Activated T-cell treated with anti-CD3 and anti-CD28 coated beads, Interleukin-2, amount 50 U/mL, for 72 hours (primary cell): ENCODE measurements around the gene PTTG1IP. TPM values are rescaled to one million over a fixed set of nuclear protein-coding genes. Genes with fewer than 3 reads are reported as not detected.
A peak's percentile ranks its signal among the peaks of the same experiment; 100 is the strongest.
"Not testable (repeated sequence)": the region's sequence is repeated elsewhere in the genome, so short reads cannot be mapped to it uniquely, and the experiment has no call there.

Experiments used
- ATAC-seq, 2 donors: fragments of 150-1000 bp; cut with Tn5 transposase; replicated peaks in 1 of 2; 2 replicates each; pipeline ENCODE4 v1.10.0; 2021; ENCODE audit warnings: moderate library complexity in 2 of 2, mild to moderate bottlenecking in 1 of 2
- DNase-seq, 2 donors: peaks; one replicate each; pipeline ENCODE4 v3.0.0; 2021 to 2022; ENCODE audit warnings: mixed read lengths in 1 of 2
- H3K27ac Mint-ChIP-seq: one replicate; pipeline ENCODE4 v1.8.0; 2022; ENCODE audit warnings: mild to moderate bottlenecking, moderate library complexity, mixed read lengths
- H3K27me3 Mint-ChIP-seq: one replicate; pipeline ENCODE4 v1.8.0; 2022; ENCODE audit warnings: low read depth, mixed read lengths
- H3K36me3 Mint-ChIP-seq, 2 donors: one replicate each; pipeline ENCODE4 v1.8.0; 2022; ENCODE audit warnings: mixed read lengths in 2 of 2, mild to moderate bottlenecking in 1 of 2; ENCODE audit not compliant: insufficient read depth in 2 of 2
- H3K4me1 Mint-ChIP-seq: one replicate; pipeline ENCODE4 v1.8.0; 2022; ENCODE audit warnings: low read depth, mixed read lengths
- H3K4me3 Mint-ChIP-seq, 2 donors: one replicate each; pipeline ENCODE4 v1.8.0; 2022; ENCODE audit warnings: mild to moderate bottlenecking in 2 of 2, mixed read lengths in 2 of 2, moderate library complexity in 2 of 2
- H3K9me3 Mint-ChIP-seq, 2 donors: one replicate each; pipeline ENCODE4 v1.8.0; 2022; ENCODE audit warnings: mixed read lengths in 2 of 2
- total RNA-seq, 2 donors: library from RNA; stranded (reverse); gene quantifications; one replicate each; pipeline ENCODE4 v1.2.3, GENCODE V29; 2022

PTTG1IP gene
- total RNA-seq, 2 donors from 2014 or later = 63.9 to 70.5 TPM

DNA sequence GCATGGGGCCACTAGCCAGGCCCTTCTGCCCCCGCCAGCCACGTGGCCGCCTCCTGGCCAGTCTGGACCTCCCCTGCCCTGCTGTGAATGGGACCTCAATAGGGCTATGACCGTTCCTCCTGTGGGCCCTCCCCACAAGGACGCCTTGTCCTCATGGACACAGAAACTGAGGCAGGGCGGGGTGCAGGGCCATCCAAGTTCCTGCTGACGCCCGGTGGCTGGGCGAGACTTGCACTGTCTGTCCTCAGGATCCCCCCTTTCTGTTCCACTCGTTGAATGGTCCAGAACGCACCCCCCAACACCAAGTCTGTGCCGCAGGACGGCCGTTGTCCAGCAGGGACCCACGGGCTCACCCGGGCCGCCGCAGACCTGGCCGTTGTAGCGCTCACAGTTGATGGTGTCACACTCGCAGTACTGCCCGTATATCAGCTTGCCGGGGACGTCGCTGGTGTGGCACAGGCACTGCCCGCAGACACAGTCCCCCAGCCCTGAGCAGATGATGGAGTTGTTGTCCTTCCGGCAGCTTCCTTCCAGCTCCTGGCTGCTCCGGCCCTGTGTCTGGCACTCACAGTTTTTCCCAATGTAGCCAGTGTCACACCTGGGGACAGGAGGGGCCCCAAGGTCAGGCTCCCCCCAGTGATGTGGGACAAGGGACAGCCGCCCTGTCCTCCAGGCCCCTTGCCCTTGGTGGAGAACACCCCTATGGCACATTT, 16.3 kb upstream of the PTTG1IP start:
- DNase-seq = no peak
- H3K4me1 Mint-ChIP-seq = peaks cover 15% of the 10 kb centered on the region
- H3K36me3 Mint-ChIP-seq = peaks cover 0 to 7% of the 10 kb centered on the region in 2 donors
- no peak overlapping the region for H3K4me3 Mint-ChIP-seq
- H3K27me3 Mint-ChIP-seq = no peaks in the 10 kb centered on the region
- H3K27ac Mint-ChIP-seq = no peak overlapping the region
- H3K9me3 Mint-ChIP-seq = no peaks in the 10 kb centered on the region
- ATAC-seq = no peak

DNA sequence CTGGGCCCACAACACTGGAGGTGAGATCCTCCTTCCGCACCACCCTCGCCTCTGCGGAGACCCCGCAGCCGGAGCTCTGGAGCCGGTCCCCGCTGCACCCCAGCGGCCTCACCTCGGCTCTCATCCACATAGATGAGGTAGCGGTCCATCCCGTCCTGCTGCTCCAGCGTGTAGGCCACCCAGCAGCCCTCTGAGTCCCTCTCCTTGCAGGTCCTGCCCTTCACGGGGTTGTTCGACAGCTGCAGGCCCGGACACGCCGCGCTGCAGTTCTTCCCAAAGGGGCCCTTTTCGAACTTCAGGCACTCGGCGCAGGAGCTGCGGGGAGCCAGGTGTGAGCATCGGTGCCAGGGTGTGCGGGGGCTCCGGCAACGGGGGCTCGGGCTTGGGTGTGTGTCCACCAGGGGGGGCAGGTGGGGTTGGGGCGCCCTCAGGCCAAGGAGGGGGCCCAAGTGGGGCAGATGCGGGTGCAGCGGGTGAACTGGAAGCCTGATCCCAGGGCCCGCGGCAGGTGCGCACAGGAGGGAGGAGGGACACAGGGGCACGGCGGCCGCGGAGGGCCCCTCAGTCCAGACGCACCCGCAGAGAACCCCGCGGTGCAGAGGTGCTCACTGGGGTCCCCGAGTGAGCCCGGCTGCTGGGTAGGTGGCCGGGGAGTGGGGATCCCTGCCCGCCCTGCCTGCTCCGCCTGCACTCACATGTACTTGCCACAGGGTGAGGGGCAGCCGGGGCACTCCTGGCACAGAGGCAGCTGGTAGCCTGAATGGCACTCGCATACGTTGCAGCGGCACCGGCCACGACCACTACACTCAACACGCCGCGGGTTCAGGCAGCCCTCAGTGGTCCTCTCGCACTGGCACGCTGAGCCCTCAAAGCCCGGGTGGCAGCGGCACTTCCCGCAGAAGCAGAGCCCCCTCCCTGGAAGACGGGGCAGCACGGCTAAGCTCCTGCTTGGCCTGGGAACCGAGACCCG, 15.4 kb upstream of the PTTG1IP start:
- peaks cover 0 to 7% of the 10 kb centered on the region in 2 donors for H3K36me3 Mint-ChIP-seq
- DNase-seq = no peak
- H3K27me3 Mint-ChIP-seq = no peaks in the 10 kb centered on the region
- ATAC-seq = no peak
- H3K4me1 Mint-ChIP-seq = peaks cover 15% of the 10 kb centered on the region
- H3K9me3 Mint-ChIP-seq = no peaks in the 10 kb centered on the region
- H3K4me3 Mint-ChIP-seq = no peak overlapping the region
- no peak overlapping the region for H3K27ac Mint-ChIP-seq

DNA sequence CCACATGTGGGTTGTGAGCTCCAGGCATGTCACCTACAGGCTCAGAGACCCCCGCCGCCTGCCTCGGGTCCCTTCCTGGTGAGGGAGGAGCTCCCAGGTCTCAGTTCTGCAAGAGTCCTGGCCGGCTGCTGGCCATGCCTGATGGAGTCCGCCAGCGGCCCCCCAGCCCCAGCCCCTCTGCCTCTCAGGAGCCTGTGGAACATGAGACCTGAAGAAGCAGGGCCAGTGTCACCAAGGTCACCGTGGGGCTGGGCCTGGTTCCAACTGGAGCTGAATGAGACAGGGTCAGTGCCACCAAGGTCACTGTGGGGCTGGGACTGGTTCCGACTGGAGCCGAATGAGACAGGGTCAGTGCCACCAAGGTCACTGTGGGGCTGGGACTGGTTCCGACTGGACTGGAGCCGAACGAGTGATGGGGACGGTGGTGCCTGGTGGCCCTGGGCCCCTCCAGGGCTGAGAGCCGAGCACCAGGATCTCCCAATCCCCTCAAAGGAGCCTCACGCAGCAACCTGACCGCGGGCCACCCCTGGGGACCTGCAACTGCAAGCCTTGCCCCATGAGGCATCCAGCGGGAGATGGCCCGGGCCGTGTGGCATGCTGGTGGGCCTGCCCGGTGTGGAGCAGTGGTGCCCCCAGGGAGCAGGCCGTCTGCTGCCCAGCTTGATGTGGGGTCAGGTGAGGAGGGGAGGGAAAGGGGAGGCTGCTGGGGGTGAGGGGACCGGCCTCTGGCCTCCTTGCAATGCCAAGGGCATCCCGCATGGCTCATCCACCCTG, 14.5 kb upstream of the PTTG1IP start:
- DNase-seq (no peak), ATAC-seq (no peak)
- no peaks in the 10 kb centered on the region for H3K9me3 Mint-ChIP-seq
- no peak overlapping the region for H3K4me3 Mint-ChIP-seq
- peaks cover 0 to 7% of the 10 kb centered on the region in 2 donors for H3K36me3 Mint-ChIP-seq
- H3K27me3 Mint-ChIP-seq = no peaks in the 10 kb centered on the region
- H3K27ac Mint-ChIP-seq = no peak overlapping the region
- peaks cover 9% of the 10 kb centered on the region for H3K4me1 Mint-ChIP-seq

DNA sequence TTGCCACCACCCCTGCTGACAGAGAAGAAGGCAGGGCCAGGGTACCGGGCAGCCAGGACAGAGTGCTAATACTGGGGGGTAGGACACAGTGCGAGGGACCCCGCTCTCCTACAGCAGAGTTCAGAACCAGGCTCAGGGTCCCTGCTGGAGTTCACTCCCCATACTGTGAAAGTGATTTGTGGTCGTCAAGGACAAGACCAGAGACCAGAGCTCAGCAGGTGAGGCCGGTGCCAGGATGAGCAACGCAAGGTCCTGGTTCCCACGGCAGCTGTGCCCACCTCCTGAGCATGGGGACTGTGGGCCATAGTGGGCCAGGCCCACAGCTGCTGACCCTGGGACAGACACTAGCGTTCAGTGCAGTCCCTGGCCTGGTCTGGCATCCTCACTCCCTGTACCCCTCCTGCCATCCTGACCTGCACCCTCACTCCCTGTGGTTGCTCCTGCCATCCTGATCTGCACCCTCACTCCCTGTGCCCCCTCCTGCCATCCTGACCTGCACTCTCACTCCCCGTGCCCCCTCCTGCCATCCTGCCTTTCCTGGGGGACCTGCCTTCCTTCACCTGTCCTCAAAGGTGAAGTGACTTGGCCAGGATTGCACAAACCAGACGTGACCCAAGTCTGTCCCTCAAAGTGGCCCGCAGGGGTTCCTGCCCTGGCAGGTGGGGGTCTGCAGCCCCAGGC, 13.8 kb upstream of the PTTG1IP start:
- Mint-ChIP-seq H3K4me3 (no peak overlapping the region), H3K4me1 (peaks cover 4% of the 10 kb centered on the region), H3K27ac (no peak overlapping the region), H3K27me3 (no peaks in the 10 kb centered on the region), H3K9me3 (no peaks in the 10 kb centered on the region), H3K36me3 (peaks cover 0 to 7% of the 10 kb centered on the region in 2 donors)
- DNase-seq (no peak), ATAC-seq (no peak)

DNA sequence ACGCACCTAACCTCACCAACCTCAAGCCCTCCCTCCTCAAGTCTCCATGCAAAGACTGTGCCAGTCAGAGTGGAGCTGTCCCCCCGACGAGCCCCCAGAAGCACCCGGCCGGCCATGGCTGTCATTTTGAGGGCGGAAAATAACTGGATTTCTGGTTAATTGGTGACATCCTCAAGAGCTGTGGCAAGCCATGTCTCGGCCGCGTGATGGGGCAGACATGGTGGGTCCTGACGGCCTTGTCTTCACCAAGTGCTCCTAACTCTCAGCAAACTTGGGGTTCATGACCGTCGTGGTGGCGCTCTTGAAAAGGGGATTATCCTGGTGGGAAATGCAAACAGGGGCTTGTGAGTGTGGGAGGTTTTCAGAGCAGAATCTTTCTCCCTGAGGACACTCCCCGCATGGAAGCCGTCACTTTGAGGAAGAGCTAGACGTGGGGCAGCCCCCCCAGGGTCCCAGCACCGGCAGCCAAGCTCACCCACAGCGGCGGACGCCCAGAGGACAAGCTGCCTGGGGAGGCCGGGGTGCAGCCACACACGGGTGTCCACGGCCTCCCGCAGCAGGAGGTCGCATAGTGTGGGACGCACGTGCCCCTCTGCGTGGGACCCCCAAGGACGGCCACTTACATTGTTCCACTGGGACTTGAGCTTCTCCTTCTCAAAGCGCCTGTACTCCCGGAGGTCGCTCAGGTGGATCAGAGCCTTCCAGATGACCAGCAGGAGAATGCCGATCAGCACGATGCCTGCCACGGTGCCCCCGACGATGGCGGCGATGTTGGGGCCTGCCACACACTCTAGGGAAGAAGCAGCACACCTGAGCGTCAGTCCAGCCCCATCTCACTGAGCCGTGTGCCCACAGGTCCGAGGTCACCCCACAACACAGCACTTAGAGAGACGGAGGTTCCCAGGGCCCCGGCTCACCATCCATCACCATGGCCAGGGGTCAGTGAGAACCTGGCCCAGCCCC, 12.9 kb upstream of the PTTG1IP start:
- no peaks in the 10 kb centered on the region for H3K9me3 Mint-ChIP-seq

DNA sequence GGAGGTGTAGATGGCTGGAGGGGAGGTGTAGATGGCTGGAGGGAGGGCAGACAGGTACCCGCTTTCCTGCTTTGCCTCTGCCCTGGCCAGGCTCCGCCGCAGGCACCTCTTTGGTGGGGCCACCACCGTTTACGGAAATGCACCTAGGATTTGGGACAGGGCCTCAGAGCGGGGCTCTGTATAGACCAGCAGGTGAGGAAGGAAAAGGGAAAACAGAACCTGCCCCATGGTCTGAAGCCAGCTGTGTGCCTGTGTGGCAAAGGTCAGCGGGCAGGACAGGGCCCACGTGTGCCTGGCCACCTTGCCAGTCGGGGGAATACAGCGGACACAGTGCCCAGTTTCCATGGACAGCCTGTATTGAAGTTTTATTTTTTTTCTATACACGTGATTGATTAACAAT, 12.1 kb upstream of the PTTG1IP start:
- H3K4me1 Mint-ChIP-seq = peaks cover 19% of the 10 kb centered on the region
- peaks cover 0 to 7% of the 10 kb centered on the region in 2 donors for H3K36me3 Mint-ChIP-seq
- H3K9me3 Mint-ChIP-seq = no peaks in the 10 kb centered on the region
- no peaks in the 10 kb centered on the region for H3K27me3 Mint-ChIP-seq
- H3K27ac Mint-ChIP-seq = no peak overlapping the region
- ATAC-seq = no peak
- H3K4me3 Mint-ChIP-seq = no peak overlapping the region
- DNase-seq = no peak

More for the DNA sequence above, 12.9 kb upstream of the PTTG1IP start:
- DNase-seq = no peak
- Mint-ChIP-seq H3K4me3 (no peak overlapping the region), H3K4me1 (peaks cover 11% of the 10 kb centered on the region), H3K27ac (no peak overlapping the region), H3K36me3 (peaks cover 0 to 7% of the 10 kb centered on the region in 2 donors), H3K27me3 (no peaks in the 10 kb centered on the region)
- no peak for ATAC-seq

DNA sequence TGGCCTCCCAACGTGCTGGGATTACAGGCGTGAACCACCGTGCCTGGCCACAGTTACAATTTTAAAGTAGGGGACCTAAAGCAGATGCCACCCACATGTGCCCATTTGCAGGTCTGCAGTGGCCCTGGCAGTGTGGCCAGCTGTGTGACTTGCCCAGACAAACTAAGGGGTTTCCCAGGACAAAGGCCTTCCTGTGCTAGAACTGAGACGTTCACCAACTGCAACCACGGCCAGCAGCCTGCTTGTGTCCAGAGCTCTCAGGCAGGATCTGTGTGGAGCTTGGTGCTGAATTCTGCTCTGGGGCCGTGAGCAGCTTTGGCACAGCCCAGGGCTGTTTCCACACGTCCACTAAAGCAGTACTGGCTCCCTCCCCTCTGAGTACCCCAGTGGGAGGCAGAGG, 10.6 kb upstream of the PTTG1IP start:
- ATAC-seq (peak; percentile 6 to 9), DNase-seq (no peak)
- Mint-ChIP-seq H3K4me1 (peaks cover 23% of the 10 kb centered on the region), H3K27me3 (no peaks in the 10 kb centered on the region), H3K27ac (no peak overlapping the region), H3K36me3 (peaks cover 0 to 5% of the 10 kb centered on the region in 2 donors), H3K4me3 (no peak overlapping the region), H3K9me3 (no peaks in the 10 kb centered on the region)

DNA sequence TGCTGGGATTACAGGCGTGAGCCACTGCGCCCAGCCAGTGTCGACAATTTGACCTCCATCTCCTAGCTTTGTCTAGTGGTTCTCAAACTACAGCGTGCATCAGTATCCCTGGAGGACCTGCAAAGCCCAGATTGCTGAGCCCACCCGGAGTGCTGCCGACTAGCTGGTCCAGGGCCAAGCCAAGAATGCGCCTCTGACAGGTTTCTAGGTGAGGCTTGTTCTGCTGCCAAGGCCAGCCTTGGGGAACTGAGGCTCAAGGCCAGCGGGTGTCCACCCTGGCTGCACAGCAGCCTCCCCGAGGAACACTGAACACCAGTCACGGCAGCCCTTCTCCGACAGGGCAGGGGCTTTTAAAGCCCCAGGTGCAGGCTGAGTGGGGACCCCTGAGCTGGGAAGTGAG, 9.8 kb upstream of the PTTG1IP start:
- ATAC-seq = no peak
- no peak overlapping the region for H3K27ac Mint-ChIP-seq
- no peaks in the 10 kb centered on the region for H3K9me3 Mint-ChIP-seq
- H3K36me3 Mint-ChIP-seq = peaks cover 0 to 5% of the 10 kb centered on the region in 2 donors
- no peak for DNase-seq
- no peak overlapping the region for H3K4me3 Mint-ChIP-seq
- H3K27me3 Mint-ChIP-seq = no peaks in the 10 kb centered on the region
- peaks cover 23% of the 10 kb centered on the region for H3K4me1 Mint-ChIP-seq

DNA sequence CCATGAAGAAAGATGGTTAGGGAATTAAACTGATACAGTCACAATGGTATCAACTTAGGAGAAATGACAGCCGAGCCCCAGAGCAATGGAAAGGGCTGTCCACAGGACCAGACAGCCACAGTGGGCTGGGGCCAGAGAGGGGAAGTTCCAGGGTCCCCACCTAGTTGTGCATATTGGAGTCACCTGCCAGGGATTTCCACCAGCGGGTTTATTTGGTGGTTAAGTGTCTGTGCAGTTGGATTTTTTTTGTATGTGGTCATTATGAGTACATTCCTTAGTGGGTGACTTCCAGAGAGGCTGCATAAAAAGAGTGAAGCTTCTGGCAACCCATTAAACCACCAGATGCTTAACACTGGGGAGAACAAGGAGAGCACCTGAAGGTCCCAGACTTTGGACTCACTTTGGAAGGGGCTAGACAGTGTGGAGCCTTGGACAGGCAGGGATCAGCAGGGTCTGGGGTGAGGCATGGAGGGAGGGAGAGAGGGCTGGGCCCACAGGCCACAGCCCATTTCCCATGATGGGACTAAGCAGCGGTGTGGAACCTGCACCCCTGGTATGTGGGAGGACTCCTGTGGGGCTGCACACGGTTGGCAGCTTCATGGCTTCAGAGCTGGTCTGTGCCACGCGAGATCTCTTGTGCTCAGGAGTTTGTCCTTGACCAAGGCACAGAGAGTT, 7.8 kb upstream of the PTTG1IP start:
- Mint-ChIP-seq H3K9me3 (no peaks in the 10 kb centered on the region), H3K27ac (peak overlapping the region; percentile 7), H3K36me3 (no peaks in the 10 kb centered on the region), H3K4me3 (peak overlapping the region in 1 of 2 donors; percentile 13), H3K4me1 (peaks cover 23% of the 10 kb centered on the region), H3K27me3 (no peaks in the 10 kb centered on the region)
- no peak for DNase-seq
- peak; percentile 59 to 66 for ATAC-seq

DNA sequence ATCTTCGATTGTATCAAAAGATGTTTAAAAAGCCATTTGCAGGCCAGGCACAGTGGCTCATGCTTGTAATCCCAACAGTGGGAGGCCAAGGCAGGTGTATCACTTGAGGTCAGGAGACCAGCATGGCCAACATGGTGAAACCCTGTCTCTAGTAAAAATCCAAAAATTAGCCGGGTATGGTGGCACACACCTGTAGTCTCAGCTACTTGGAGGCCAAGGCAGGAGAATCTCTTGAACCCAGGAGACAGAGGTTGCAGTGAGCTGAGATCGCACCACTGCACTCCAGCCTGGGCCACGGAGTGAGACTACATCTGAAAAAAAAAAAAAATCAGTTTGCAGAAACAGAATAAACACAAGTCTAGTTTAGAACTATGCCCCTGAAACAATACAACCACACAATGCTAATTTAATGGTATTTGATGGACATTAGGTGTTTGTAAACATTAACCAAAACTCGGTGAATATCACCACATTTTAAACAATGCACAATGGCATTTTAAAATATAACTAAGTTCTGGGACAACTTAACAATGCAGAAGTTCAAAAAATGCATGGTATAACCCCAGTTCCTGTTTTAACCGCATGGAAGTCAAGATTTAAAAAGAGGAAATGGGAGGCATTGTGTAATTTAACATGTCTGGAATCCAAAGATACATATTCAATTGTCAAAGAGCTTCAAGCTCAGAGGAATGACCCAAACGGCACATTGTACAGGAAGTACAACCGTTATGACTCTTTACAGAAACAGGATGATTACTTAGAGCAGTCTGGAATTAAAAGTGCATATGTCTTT, 7.1 kb upstream of the PTTG1IP start:
- peak; percentile 27 to 41 for ATAC-seq
- H3K27me3 Mint-ChIP-seq = no peaks in the 10 kb centered on the region
- H3K4me3 Mint-ChIP-seq = peak overlapping the region in 1 of 2 donors; percentile 13
- H3K27ac Mint-ChIP-seq = peak overlapping the region; percentile 7
- H3K9me3 Mint-ChIP-seq = no peaks in the 10 kb centered on the region
- H3K4me1 Mint-ChIP-seq = peaks cover 28% of the 10 kb centered on the region
- DNase-seq = no peak
- no peaks in the 10 kb centered on the region for H3K36me3 Mint-ChIP-seq

DNA sequence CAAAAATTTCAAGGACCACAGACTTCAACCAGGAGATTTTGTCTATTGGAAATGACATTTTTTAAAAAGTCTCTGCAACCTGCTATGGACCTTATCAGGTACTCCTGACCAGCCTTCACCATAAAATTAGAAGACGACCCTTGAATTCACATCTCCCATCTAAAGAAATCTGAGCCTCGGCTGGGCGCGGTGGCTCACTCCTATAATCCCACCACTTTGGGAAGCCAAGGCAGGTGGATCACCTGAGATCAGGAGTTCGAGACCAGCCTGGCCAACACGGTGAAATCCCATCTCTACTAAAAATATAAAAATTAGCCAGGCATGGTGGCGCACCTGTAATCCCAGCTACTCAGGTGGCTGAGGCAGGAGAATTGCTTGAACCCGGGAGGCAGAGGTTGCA, 5.7 kb upstream of the PTTG1IP start:
- not testable (repeated sequence) for H3K27me3 Mint-ChIP-seq, H3K36me3 Mint-ChIP-seq, DNase-seq, H3K27ac Mint-ChIP-seq, H3K4me3 Mint-ChIP-seq, ATAC-seq, H3K9me3 Mint-ChIP-seq
- peaks cover 37% of the 10 kb centered on the region for H3K4me1 Mint-ChIP-seq
